Spleen (tissue), 7 donors: ENCODE measurements around the gene TOR4A.

Source experiments
- CTCF ChIP-seq, 11 experiments: fragments of 200-600 bp in 7 of 11; fragments of 450-650 bp in 4 of 11; sonication (generic) in 4 of 11; IDR thresholded peaks in 8 of 11; conservative IDR thresholded peaks in 3 of 11; 1 replicate in 7 of 11; 2 replicates in 4 of 11; pipeline versions ENCODE4 v1.4.0 to v1.8.0; 2016 to 2021; ENCODE audit warnings: antibody characterized with exemption in 11 of 11, inconsistent platforms in 4 of 11, mild to moderate bottlenecking in 1 of 11
- POLR2A ChIP-seq, 3 donors: fragments of 450-650 bp; IDR thresholded peaks; one replicate each; pipeline ENCODE4 v1.5.1; 2017; ENCODE audit warnings: antibody characterized with exemption in 3 of 3, mild to moderate bottlenecking in 1 of 3
- donor health status: DM: no; HTN: no; CAD: no; lungs with moderate emphysema.
- donor health status: DM: no; HTN: no; CAD: no.
- donor health status: DM: no; HTN: no; CAD: no.

DNA sequence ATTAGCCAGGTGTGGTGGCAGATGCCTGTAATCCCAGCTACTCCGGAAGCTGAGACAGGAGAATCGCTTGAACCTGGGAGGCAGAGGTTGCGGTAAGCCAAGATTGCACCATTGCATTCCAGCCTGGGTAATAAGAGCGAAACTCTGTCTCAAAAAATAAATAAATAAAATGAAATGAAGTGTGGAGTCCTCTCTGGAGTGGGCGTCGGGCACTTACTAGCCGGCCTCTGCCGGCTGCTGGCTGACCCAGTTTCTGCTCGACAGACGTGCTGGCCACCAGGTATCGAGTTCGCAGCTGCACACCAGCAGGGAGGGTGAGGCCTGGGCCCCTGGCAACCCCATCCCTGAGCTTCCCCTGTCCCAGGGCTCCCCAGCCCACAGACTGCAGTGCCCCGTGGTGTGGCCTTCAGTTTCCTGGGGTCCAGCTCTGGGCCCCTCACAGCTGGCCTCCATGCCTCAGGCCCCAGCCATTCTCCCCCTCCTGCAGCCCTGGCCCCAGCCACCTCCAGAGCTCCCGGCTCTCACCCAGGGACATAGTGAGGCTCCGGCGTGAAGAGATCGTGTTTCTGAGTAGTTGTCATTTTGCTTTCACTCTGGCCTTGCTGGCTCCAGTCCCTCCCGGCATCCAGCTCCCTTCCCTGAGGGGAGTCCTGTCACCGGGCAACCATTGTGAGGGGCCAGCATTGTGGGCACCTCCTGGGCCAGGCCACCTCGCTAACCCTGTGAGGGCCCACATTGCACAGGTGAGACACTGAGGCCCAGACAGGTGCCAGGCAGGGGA is 30.2 kb upstream of the TOR4A start:
- TF ChIP-seq CTCF (IDR thresholded peaks at IDR 0.05 in 8 of 11, conservative IDR thresholded peaks at IDR 0.05 in 3 of 11) (no peak), POLR2A (IDR thresholded peaks at IDR 0.05) (no peak)
